Body of pancreas (tissue), 4 donors: ENCODE data around the gene UBXN1. TPM values are rescaled to one million over a fixed set of nuclear protein-coding genes. Genes with fewer than 3 reads are reported as not detected.

ENCODE experiments used
- ATAC-seq: fragments of 150-250 bp; one replicate; pipeline ENCODE4 v1.9.1; 2016
- DNase-seq, 4 donors: peaks; one replicate each; pipeline ENCODE4 v3.0.0-alpha.2; 2019
- H3K27ac ChIP-seq, 4 donors: fragments of 200-600 bp; sonication (generic); 1 replicate in 3 of 4; 2 replicates in 1 of 4; pipeline versions ENCODE4 v1.5.1 to v1.6.1; 2016 to 2019; ENCODE audit warnings: mild to moderate bottlenecking in 1 of 4, mixed read lengths in 1 of 4, moderate library complexity in 1 of 4
- H3K27me3 ChIP-seq, 2 donors: fragments of 200-600 bp; sonication (generic); one replicate each; pipeline ENCODE4 v1.6.0; 2016; ENCODE audit warnings: mild to moderate bottlenecking in 1 of 2
- H3K36me3 ChIP-seq, 2 donors: fragments of 200-600 bp; sonication (generic); replicated peaks in 1 of 2; 2 replicates each; pipeline ENCODE4 v1.5.1; 2016; ENCODE audit warnings: low read depth in 2 of 2; ENCODE audit not compliant: insufficient read depth in 1 of 2
- H3K4me1 ChIP-seq: fragments of 200-600 bp; sonication (generic); one replicate; pipeline ENCODE4 v1.6.0; 2016
- H3K4me3 ChIP-seq, 2 donors: fragments of 200-600 bp; sonication (generic); 1 replicate in 1 of 2; 2 replicates in 1 of 2; pipeline ENCODE4 v1.5.1; 2016 to 2019
- H3K9me3 ChIP-seq, 3 donors: fragments of 200-600 bp; sonication (generic); 1 replicate in 2 of 3; 2 replicates in 1 of 3; pipeline ENCODE4 v1.5.1; 2016
- POLR2A ChIP-seq, 3 donors: fragments of 450-650 bp; IDR thresholded peaks; one replicate each; pipeline ENCODE4 v1.6.1; 2016; ENCODE audit warnings: antibody characterized with exemption in 3 of 3, mild to moderate bottlenecking in 2 of 3
- WGBS, 2 donors: methylation state at CpG; one replicate each; pipeline ENCODE4 v1.1.5; 2017; 5-methylcytosine and 5-hydroxymethylcytosine counted together
- intact Hi-C: fragments of 100-400 bp; cut with DNase I; formaldehyde crosslinking; loops from one replicate; pipeline ENCODE4 v1.15.1; 2023
- total RNA-seq, 2 donors: library from RNA; depleted of rRNA; stranded (reverse); fragments of >200 nt; gene quantifications; one replicate each; pipeline ENCODE4 v1.1.0, GENCODE V29; 2016
- TF ChIP-seq, protein P1 (sequence below), 7 experiments: fragments of 450-650 bp in 4 of 7; fragments of 200-600 bp in 3 of 7; sonication (generic) in 3 of 7; IDR thresholded peaks; one replicate each; pipeline ENCODE4 v1.5.1; 2016 to 2019; ENCODE audit warnings: antibody characterized with exemption in 7 of 7

The UBXN1 gene, protein sequence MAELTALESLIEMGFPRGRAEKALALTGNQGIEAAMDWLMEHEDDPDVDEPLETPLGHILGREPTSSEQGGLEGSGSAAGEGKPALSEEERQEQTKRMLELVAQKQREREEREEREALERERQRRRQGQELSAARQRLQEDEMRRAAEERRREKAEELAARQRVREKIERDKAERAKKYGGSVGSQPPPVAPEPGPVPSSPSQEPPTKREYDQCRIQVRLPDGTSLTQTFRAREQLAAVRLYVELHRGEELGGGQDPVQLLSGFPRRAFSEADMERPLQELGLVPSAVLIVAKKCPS
- total RNA-seq, result 100 to 1,000 TPM; 129 to 204 TPM

DNA sequence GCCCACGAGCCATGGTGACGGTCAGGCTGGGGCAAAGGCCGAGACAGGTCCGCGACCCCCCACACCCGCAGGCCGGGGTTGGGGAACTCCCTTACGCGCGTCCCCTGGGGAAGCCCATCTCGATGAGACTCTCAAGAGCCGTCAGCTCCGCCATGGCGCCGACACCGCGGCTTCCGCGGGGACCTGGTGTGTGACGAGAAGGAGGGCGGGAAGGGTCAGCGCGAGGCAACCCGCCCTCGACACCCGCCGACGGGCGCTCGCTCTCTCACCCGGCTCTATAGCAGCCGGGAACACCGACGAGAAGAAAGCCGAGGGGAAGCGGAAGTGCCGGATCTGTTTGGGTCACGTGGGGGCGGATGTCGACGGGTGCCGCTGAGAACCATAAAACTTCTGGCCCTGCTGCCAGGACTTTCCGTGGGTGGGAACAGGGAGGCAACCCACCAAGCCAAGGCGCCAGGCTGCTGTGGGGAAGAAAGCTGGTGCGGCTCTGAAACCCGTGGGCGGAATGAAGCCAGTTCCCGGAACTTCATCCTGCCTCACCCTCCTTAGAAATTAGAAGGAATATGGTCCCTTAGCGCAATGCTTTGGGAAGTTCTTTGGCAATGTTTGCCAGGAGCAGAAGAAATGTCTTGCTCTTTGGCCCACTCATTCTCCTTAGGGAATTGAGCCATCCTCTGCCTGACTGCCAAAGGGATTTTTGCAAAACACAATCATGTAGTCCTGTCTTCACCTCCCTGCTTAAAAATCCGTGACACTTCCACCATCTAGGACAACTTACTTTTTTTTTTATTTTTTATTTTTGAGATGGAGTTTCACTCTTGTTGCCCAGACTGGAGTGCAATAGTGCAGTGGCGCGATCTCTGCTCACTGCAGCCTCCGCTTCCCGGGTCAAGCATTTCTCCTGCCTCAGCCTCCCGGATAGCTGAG is at the start of gene UBXN1:
TSS of gene UBXN1 (minus strand) at position 304 of the 927 bp plus-strand sequence. CDS start at position 154, 150 bp downstream.
- no peaks in the 10 kb centered on the region for H3K9me3 ChIP-seq
- TF ChIP-seq, protein P1, sequence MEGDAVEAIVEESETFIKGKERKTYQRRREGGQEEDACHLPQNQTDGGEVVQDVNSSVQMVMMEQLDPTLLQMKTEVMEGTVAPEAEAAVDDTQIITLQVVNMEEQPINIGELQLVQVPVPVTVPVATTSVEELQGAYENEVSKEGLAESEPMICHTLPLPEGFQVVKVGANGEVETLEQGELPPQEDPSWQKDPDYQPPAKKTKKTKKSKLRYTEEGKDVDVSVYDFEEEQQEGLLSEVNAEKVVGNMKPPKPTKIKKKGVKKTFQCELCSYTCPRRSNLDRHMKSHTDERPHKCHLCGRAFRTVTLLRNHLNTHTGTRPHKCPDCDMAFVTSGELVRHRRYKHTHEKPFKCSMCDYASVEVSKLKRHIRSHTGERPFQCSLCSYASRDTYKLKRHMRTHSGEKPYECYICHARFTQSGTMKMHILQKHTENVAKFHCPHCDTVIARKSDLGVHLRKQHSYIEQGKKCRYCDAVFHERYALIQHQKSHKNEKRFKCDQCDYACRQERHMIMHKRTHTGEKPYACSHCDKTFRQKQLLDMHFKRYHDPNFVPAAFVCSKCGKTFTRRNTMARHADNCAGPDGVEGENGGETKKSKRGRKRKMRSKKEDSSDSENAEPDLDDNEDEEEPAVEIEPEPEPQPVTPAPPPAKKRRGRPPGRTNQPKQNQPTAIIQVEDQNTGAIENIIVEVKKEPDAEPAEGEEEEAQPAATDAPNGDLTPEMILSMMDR (IDR thresholded peaks at IDR 0.05), result no peak
- TF ChIP-seq POLR2A (IDR thresholded peaks at IDR 0.05), result peak; percentile 37 to 77 (median 71)
- H3K4me1 ChIP-seq, result peaks cover 37% of the 10 kb centered on the region
- ATAC-seq (peak; percentile 86), DNase-seq (peak; percentile 83 to 90 (median 86))
- peaks cover 0 to 5% of the 10 kb centered on the region in 2 donors for H3K36me3 ChIP-seq
- 7 to 51% methylated on average over 7 to 55 of the region's 55 CpGs for whole genome bisulfite sequencing, 2 donors
- H3K4me3 ChIP-seq, result peak within 1 kb of the TSS; percentile 57 to 89
- H3K27me3 ChIP-seq, result no peaks in the 10 kb centered on the region
- H3K27ac ChIP-seq, result peak within 1 kb of the TSS; percentile 81 to 92 (median 83)
- intact Hi-C loops, result no loop called here

GRCh38 chr11:62728171-62728988 is 49.5 kb upstream of the UBXN1 start, which contains the start of gene TTC9C:
TTC9C (plus strand) TSS chr11:62728486; CDS start chr11:62728849, 363 bp downstream.
- peak; percentile 88 to 91 (median 90) for DNase-seq
- peaks cover 0 to 7% of the 10 kb centered on the region in 2 donors for H3K36me3 ChIP-seq
- peak in 2 of 3 donors; percentile 77 to 84 for TF ChIP-seq POLR2A (IDR thresholded peaks at IDR 0.05)
- TF ChIP-seq, protein P1 (IDR thresholded peaks at IDR 0.05), result no peak
- peak within 1 kb of the TSS; percentile 90 to 99 (median 97) for H3K27ac ChIP-seq
- ATAC-seq, result peak; percentile 61
- H3K4me3 ChIP-seq, result peak within 1 kb of the TSS; percentile 63 to 93
- peaks cover 33% of the 10 kb centered on the region for H3K4me1 ChIP-seq
- H3K9me3 ChIP-seq, result no peaks in the 10 kb centered on the region
- no peaks in the 10 kb centered on the region for H3K27me3 ChIP-seq
- 1% methylated on average over 28 to 29 of the region's 29 CpGs for WGBS, 2 donors
- intact Hi-C loops, result no loop called here

DNA sequence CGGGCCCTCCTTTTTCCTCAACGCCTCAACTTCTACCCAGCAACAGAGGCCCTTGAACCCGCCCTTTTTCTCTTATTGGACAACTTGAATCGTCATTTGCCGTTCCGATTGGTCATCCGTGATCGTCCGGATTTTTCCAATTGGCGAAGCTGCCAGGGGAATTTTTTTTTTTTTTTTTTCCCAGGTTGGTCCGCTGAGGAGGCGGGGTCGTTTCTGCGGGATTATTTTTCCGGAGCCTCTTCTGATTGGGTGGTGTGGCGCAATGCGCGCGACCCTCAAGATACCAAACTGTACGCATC is 48.9 kb upstream of the UBXN1 start:
- peak overlapping the region; percentile 35 to 69 for H3K4me3 ChIP-seq
- ATAC-seq (peak; percentile 80), DNase-seq (peak; percentile 86 to 96 (median 89))
- peak overlapping the region; percentile 90 to 99 (median 97) for H3K27ac ChIP-seq
- WGBS, 2 donors, result 0% methylated on average over 20 of the region's 20 CpGs
- H3K9me3 ChIP-seq, result no peaks in the 10 kb centered on the region
- peaks cover 33% of the 10 kb centered on the region for H3K4me1 ChIP-seq
- no peaks in the 10 kb centered on the region for H3K27me3 ChIP-seq
- intact Hi-C loops, result no loop called here
- H3K36me3 ChIP-seq, result peaks cover 0 to 8% of the 10 kb centered on the region in 2 donors
- TF ChIP-seq POLR2A (IDR thresholded peaks at IDR 0.05), result no peak
- TF ChIP-seq, protein P1 (IDR thresholded peaks at IDR 0.05), result no peak

- intact Hi-C loops, result no loop called here
- no peaks in the 10 kb centered on the region for H3K27me3 ChIP-seq
- WGBS, 2 donors, result 0 to 1% methylated on average over 15 to 69 of the region's 72 CpGs
- ATAC-seq (peak; percentile 89), DNase-seq (peak; percentile 99)
- H3K36me3 ChIP-seq, result peaks cover 0 to 13% of the 10 kb centered on the region in 2 donors
- peak; percentile 87 to 96 (median 91) for TF ChIP-seq POLR2A (IDR thresholded peaks at IDR 0.05)
- TF ChIP-seq, protein P1 (IDR thresholded peaks at IDR 0.05), result peak in 2 of 7 experiments; percentile 6 to 9
- H3K4me3 ChIP-seq, result peak within 1 kb of the TSS; percentile 86 to 93
- H3K4me1 ChIP-seq, result peaks cover 33% of the 10 kb centered on the region
- no peaks in the 10 kb centered on the region for H3K9me3 ChIP-seq
- H3K27ac ChIP-seq, result peak within 1 kb of the TSS; percentile 90 to 99 (median 97)
Measured at GRCh38 chr11:62727165-62727871, 48.4 kb upstream of the UBXN1 start, which contains the start of gene HNRNPUL2. HNRNPUL2 (minus strand) TSS chr11:62727457; CDS start chr11:62727156, 301 bp downstream.
